ENCODE data around the gene SSNA1. TPM values are rescaled to one million over a fixed set of nuclear protein-coding genes. Genes with fewer than 3 reads are reported as not detected.

SSNA1 gene
- total and polyA plus RNA-seq, 8 donors, result 28.1 to 154 (median 122) TPM

DNA sequence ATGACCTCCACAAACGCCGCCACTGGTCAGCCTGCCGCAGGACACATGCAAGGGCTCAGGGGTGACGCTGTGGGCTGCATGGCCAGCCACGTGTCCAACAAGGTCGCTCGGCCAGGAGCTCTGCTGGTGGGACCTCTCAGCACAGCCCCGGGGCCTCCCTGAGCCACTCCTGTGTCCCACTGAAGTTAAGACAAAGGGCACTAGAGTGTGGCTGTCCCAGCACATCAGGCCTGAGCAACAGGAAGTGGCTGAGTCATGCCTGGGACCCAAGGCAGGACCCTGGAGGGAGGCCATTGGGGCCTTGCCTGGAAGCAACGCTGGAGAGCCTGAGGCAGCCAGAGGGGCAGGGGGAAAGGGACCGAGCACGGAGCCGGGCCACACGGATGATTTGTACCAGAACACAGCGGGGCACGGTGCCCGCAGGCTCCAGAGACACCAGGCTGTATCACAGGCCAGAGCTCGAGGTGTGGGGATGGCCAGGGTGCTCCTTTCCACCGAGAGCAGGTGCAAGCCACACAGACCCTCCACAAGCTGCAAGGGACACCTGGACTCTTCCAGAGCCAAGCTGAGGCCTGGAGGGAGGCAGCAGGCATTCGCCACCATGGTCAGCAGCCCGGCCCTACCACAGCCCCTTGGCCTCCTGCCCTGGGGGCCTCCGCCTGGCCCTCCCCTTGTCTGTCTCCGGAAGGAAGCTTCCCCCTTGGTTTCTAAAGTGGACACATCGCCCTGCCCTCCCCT, 10.1 kb upstream of the SSNA1 start:
- no peak overlapping the region for H3K4me3 ChIP-seq
- peaks cover 52 to 69% (median 60%) of the 10 kb centered on the region in 4 donors for H3K36me3 ChIP-seq
- H3K27me3 ChIP-seq, result peaks cover 0 to 13% (median under 1%) of the 10 kb centered on the region in 3 donors
- TF ChIP-seq POLR2A (IDR thresholded peaks at IDR 0.05), result no peak
- H3K27ac ChIP-seq, result no peak overlapping the region
- WGBS, 5 donors, result 90 to 96% (median 91%) methylated on average over 15 to 23 of the region's 23 CpGs
- H3K9me3 ChIP-seq, result no peaks in the 10 kb centered on the region
- H3K4me1 ChIP-seq, result peaks cover 10 to 30% (median 25%) of the 10 kb centered on the region in 4 donors
- intact Hi-C loops (cut with DNase I; ENCODE audit: low total_unique reads), result no loop called here
- no peak for DNase-seq

DNA sequence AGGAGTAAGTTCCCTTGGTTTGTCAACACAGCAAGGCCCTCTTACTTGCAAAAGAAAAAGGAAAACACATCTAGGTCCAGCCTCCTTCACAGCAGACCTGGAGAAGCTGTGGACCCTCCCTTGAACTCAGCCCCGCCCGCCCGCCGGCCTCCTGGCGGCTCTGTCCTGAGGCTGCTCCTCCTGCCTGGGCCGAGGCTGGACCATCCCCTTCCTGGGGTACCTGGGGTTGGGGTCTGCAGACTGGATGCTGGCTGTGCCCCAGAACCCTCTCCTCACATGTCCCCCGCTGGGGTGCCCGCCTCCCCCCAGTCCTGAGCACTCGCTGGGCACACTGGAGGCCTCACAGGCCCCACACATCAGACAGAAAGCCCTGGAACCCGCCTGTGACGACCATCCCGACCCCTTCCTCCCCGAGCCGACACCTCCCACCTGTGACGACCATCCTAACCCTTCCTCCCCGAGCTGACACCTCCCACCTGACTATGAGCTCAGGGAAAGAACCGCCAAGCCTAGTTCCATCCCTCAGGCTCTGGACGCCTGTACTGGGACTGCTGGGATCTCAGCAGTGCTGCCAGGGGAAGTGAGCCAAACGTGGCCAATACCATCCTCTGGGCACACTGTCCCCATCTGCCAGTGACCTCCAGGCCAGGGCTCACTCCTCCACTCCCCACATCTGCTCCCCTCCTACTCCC, 9.4 kb upstream of the SSNA1 start:
- peaks cover 59 to 76% (median 67%) of the 10 kb centered on the region in 4 donors for H3K36me3 ChIP-seq
- no peak overlapping the region for H3K4me3 ChIP-seq
- no peak overlapping the region for H3K27ac ChIP-seq
- H3K9me3 ChIP-seq, result no peaks in the 10 kb centered on the region
- DNase-seq, result no peak
- no peak for TF ChIP-seq POLR2AphosphoS5 (IDR thresholded peaks at IDR 0.05)
- no peak for TF ChIP-seq EP300 (IDR thresholded peaks at IDR 0.05)
- TF ChIP-seq POLR2A (IDR thresholded peaks at IDR 0.05), result no peak
- TF ChIP-seq, protein P1, sequence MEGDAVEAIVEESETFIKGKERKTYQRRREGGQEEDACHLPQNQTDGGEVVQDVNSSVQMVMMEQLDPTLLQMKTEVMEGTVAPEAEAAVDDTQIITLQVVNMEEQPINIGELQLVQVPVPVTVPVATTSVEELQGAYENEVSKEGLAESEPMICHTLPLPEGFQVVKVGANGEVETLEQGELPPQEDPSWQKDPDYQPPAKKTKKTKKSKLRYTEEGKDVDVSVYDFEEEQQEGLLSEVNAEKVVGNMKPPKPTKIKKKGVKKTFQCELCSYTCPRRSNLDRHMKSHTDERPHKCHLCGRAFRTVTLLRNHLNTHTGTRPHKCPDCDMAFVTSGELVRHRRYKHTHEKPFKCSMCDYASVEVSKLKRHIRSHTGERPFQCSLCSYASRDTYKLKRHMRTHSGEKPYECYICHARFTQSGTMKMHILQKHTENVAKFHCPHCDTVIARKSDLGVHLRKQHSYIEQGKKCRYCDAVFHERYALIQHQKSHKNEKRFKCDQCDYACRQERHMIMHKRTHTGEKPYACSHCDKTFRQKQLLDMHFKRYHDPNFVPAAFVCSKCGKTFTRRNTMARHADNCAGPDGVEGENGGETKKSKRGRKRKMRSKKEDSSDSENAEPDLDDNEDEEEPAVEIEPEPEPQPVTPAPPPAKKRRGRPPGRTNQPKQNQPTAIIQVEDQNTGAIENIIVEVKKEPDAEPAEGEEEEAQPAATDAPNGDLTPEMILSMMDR (IDR thresholded peaks at IDR 0.05), result no peak
- WGBS, 5 donors, result 91 to 93% (median 92%) methylated on average over 17 to 19 of the region's 19 CpGs
- H3K27me3 ChIP-seq, result peaks cover 0 to 6% (median 0%) of the 10 kb centered on the region in 3 donors
- intact Hi-C loops (cut with DNase I; ENCODE audit: low total_unique reads), result no loop called here
- H3K4me1 ChIP-seq, result peaks cover 10 to 26% (median 18%) of the 10 kb centered on the region in 4 donors

DNA sequence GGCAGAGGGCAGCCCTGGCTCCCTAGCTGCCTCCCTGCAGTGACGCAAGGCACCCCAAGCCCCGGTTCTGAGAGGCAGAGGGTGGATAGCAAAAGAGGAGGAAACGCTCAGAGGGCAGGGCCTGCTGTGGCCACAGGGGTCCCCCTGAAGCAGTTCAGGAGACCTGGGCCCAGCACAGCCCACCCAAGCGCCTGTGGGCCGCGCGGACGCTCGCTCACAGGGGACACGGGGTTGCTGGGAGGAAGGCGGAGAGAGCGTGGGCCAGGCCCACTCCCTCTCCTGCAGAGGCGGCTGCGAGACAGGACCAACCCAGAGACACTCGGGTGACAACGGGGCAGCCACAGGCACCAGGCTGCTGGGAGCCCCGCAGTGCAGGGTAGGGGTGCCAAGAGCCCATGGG, 8.7 kb upstream of the SSNA1 start:
- Histone ChIP-seq H3K27me3 (no peaks in the 10 kb centered on the region), H3K9me3 (no peaks in the 10 kb centered on the region), H3K27ac (no peak overlapping the region), H3K36me3 (peaks cover 66 to 83% (median 74%) of the 10 kb centered on the region in 4 donors), H3K4me3 (no peak overlapping the region), H3K4me1 (peaks cover 5 to 22% (median 13%) of the 10 kb centered on the region in 4 donors)
- WGBS, 5 donors, result 88 to 99% (median 97%) methylated on average over 11 to 17 of the region's 17 CpGs
- intact Hi-C loops (cut with DNase I; ENCODE audit: low total_unique reads), result loop anchor here (10.0 kb wide), 2 partner anchors 55 to 65 kb away; partner anchors contain the start of genes DPP7 and SLC34A3
- no peak for DNase-seq
- TF ChIP-seq EP300 (IDR thresholded peaks at IDR 0.05) (no peak), POLR2AphosphoS5 (IDR thresholded peaks at IDR 0.05) (no peak), POLR2A (IDR thresholded peaks at IDR 0.05) (no peak)
- TF ChIP-seq, protein P1 (IDR thresholded peaks at IDR 0.05), result no peak

DNA sequence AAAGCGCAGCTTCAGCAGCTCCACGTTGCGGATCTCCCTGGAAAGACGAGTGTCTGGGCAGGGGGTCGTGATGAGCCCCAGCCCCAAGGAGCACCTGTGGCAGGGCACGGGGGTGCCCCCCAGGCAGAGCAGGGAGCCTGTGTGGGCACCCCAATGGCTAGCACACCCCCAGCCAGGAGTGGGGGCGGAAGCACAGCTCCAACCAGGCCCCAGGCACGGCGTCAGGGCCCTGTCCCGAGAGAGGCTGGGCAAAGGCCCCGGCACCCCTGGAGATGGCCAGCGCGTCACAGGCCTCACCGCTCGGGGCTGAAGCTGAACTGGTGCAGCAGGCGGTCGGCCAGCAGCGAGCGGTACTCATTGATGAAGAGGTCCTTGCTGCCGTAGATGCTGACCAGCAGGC, 8.0 kb upstream of the SSNA1 start:
- H3K27ac ChIP-seq, result no peak overlapping the region
- no peaks in the 10 kb centered on the region for H3K9me3 ChIP-seq
- H3K4me1 ChIP-seq, result peaks cover 0 to 22% (median 10%) of the 10 kb centered on the region in 4 donors
- no peak overlapping the region for H3K4me3 ChIP-seq
- intact Hi-C loops (cut with DNase I; ENCODE audit: low total_unique reads), result loop anchor here (10.0 kb wide), 2 partner anchors 54 to 66 kb away; partner anchors contain the start of genes DPP7 and SLC34A3
- DNase-seq, result no peak
- no peak for TF ChIP-seq POLR2A (IDR thresholded peaks at IDR 0.05)
- no peak for TF ChIP-seq POLR2AphosphoS5 (IDR thresholded peaks at IDR 0.05)
- TF ChIP-seq EP300 (IDR thresholded peaks at IDR 0.05), result no peak
- TF ChIP-seq, protein P1 (IDR thresholded peaks at IDR 0.05), result no peak
- peaks cover 71 to 90% (median 81%) of the 10 kb centered on the region in 4 donors for H3K36me3 ChIP-seq
- H3K27me3 ChIP-seq, result no peaks in the 10 kb centered on the region
- 89 to 96% (median 93%) methylated on average over 3 to 20 of the region's 20 CpGs for WGBS, 5 donors
